DMS79 (cell line): ENCODE data around the gene GRIK3.
"Not testable (repeated sequence)": the region's sequence is repeated elsewhere in the genome, so short reads cannot be mapped to it uniquely, and the experiment has no call there.

Experiments
- DNase-seq: peaks from one replicate; lab custom pipeline; 2025; lab: John Stamatoyannopoulos, UW

GRIK3 gene

GRCh38 chr1:36909359-36909758, 125.0 kb downstream of the GRIK3 start:
- not testable (repeated sequence) for DNase-seq

DNA sequence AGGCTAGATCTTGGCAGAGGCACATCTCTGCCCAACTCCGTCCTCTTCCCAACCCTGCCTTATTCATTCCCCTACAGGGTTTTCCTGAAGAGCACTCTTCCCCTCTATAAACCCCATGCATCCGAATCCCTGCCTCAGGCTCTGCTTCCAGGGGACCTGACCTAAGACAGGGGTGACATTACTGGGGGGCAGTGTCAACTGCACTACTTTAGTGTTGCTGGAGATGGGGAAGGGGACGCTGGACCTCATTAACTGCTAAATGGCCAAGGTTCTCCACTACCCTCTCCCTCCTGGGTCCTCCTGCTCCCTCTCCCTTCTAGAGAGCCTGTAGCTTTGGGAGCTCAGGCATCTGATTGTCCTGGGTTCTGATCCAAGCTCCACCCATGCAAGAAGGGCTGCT, 126.2 kb downstream of the GRIK3 start:
- DNase-seq = no peak

- no peak for DNase-seq
Observed at GRCh38 chr1:36906555-36906954, 127.8 kb downstream of the GRIK3 start.

- no peak for DNase-seq
Observed at GRCh38 chr1:36905941-36906340, 128.4 kb downstream of the GRIK3 start.

GRCh38 chr1:36900128-36900527, 134.2 kb downstream of the GRIK3 start:
- no peak for DNase-seq

DNA sequence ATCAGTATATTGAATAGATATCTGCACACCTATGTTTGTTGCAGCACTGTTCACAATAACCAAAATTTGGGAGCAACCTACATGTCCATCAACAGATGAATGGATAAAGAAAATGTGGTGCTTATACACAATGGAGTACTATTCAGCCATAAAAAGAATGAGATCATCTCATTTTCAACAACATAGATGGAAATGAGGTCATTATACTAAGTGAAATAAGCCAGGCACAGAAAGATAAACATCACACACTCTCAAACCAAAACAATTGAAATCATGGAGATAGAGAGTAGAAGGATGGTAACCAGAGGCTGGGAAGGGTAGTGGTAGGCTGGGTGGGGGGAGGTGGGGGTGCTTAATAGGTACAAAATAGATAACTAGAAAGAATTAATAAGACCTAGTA, 136.5 kb downstream of the GRIK3 start:
- DNase-seq = not testable (repeated sequence)

DNA sequence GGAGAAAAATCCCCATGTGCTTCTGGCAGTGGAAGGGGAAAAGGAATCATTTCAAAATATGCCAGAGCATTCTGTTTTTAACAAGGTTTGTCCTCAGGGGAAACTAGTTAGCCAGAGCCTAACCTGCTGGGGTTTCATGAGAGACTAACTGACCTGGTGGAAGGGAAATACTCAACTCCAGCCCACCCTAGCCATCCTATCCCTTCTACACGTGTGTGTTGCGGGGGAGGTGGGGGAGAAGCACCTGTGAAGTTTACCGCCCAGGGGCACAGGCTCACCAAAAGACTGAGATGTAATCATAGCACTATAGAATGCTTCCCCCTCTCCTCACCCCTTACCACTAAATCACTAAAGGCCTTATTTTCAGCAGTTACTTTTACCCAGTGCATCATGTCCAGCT, 139.5 kb downstream of the GRIK3 start:
- no peak for DNase-seq

DNA sequence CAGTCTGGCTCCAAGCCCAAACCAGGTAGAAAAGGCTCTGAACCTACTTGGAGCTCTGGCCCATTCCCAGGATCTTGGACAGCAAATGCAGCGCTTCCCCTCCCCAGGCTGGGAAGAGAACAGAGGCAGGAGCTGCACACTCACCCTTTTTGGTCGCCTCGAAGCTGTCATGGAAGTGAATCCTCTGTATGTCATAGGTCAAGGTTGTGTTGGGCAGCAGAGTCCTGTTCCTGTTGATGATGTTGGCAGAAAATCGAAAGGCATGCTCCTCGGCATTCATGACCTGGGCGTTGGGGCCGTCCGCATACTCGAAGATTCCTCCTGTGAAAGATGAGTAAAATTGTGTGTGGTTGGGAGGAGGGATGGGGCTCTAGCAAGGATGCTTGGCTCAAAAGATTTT, 143.5 kb downstream of the GRIK3 start:
- no peak for DNase-seq

DNA sequence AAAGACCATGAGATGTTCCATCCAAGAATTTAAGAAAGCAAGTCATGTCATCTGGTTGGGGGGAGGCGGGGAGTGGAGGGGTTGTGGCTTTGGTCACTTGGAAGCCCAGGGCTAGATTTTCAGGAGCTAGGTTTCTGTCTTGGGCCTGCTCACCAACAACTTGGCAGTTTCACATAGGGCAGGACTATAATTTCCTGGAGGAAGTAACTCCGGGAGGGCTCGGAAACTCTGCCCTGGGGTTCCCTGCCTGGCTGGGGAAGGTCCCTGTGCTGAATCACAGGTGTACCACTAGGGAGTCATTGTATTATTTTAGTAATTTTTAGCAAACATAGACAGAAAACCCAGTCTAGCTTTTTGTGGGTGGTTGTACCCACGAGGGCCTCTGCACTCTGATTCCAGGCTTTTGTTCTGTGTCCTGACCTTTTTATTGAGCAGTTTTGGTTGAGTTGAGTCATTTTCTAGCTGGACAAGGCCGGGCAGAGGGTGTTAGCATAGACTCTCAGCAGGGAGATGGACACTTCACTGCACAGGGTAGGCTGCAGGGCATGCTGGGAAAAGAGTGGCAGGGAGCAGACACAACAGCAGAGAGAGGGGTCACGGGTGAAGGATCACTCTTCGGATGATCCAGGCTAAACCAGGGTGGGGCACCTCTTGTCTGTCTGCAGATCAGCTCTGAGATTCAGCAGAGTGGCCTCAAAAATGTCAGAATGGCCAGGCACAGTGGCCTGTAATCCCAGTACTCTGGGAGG, 144.7 kb downstream of the GRIK3 start:
- no peak for DNase-seq

DNA sequence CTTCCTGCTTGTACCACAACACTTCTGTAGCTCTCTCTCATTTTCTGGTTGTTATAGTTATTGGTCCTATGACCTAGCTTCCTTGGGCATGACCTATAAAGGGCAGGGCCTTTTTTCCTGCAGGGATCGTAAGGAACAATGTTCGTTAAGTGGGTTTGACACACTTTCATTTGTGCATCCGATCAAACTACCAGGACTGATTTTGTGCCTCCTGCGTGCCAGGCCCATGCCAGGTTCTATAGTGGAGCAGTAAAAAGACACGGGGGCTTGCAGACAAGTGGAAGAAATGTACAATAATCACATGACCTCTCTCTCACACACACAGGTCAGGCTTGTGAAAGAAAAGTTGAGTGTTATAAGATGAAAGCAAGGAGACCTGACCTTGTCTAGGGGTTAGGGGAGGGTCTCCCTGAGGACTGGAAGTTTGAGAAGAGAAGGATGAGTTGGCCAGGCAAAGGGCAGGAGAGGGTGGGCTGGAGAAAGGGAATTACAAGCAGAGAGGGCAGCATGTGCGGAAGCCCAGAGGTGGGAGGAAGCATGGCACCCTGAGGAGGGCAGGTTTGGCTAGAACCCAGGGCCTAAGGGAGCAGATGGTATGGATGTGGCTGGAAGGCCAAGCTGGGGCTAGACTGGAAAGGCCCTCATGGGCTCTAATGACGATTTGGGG, 145.4 kb downstream of the GRIK3 start:
- DNase-seq = no peak

DNA sequence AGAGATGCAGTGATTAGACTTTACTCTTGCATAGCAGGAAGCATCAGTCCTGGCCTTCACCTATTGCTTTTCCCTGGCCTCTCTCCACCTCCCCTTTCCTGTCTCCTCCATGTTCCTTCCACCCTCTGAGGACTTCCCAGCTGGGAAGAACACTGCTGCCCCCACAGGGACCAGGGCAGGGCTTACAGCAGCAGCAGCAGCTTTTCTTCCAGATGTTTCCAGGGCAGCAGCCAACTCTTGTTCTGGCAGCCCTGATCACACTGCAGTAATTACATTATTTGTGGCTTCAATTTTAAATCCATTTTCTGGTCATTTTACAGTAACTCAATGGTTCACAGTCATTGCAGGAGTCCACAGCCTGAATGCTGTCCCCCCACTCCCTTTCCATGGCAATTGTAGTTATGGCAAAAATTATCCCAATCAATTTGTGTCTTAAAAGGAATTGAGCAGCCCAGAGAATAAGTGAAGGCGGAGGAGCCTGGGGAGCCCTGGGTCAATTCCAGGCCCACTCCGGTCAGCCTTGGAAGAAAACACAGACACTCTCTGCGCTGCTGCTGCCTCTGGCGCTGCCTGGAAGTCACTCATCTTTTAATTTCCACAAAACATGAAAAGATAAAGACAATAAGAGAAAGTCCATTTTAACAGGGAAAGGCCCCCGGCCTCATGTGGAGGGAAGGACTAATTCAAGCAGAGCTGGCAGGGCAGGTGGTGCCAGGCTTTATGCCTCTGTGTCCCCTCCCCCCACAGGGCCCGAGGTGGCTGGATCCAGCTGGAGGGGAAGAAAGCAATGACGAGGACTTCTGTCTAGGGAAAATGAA, 148.6 kb downstream of the GRIK3 start:
- DNase-seq = no peak

DNA sequence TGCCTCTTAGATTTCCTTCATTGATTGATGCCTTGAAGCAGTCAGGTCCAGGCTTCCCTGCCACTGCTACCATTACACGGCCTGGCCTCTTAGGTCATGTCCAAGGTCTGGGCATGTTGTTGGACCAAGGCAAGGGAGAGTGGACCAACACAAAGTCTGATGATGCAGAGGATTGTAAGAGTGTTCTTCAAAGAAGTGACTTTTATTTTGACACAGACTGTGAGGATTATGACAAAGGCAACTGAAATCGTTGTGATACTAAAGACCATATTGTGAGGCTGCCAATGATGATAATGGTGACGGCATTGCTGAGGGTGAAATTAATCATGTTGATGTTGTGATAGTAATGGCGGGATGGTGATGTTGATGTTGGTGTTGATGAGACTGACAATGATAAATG, 149.5 kb downstream of the GRIK3 start:
- no peak for DNase-seq

GRCh38 chr1:36884029-36884701, 150.2 kb downstream of the GRIK3 start:
- DNase-seq = no peak

GRCh38 chr1:36883315-36883949, 150.9 kb downstream of the GRIK3 start:
- no peak for DNase-seq

DNA sequence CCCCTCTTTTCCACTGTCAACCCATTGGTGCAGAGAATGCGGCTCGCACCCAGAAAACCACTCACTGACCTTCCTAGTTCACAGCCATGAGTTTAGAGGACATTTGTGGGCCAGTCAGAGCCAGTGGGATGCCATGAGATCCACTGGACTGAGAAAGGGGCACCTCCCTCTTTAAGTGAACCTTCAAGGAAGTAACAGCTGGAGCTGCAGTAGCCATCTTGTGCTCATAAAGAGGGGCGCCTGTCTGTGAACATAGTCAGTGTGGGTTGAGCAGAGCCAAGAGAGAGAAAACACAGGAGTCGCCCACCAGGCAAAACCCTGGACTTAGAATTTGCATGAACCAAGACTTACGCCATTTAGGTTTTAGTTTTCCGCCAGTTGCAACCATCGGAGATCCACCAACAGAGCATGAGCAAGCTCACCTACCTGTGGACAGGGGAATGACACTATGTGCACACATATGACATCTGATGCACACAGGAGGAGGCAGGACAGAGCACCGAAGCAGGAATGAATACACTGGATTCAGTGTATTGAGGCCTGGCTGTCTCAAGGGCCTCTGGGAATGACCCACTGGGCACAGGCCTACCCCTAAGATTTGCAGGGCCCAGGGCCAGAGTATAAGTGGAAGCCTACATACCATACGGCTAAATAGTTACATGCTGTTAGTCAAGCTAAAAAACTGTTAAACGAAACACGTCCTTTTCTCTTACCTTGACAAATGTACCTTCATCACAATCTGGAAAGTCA, 151.6 kb downstream of the GRIK3 start:
- DNase-seq = no peak

DNA sequence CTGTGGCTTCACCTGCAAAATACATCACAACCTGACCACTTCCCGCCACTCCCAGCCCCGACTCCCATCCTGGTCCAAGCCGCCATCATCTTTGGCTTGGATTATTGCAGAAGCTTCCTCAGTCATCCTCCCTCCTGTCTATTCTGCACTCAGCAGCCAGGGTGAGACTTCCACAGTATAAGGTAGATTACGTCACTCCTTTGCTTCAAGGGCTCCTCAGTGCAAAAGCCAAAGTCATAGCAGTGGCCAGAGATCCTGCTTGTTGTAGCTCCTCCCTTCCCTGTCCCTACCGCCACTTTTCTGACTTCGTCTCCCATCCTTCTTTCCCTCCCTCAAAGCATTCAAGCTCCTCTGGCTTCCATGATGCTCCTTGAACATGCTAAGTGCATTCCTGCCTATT, 152.8 kb downstream of the GRIK3 start:
- DNase-seq = no peak

DNA sequence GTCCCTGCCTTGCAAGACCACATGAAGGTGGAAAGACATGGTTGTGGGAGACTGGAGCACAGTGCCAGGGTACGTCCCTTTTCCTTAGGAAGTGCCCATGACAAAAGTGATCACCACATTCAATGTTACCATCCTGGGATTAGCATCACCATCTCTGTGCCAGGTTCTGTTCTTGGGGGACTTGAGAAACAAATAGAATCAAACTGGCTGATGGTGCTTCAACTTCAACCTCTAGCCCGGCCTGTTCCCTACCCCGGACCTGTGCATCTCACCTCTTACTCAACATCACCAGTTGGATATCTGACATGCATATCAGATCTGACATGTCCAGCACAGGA, 153.3 kb downstream of the GRIK3 start:
- no peak for DNase-seq

DNA sequence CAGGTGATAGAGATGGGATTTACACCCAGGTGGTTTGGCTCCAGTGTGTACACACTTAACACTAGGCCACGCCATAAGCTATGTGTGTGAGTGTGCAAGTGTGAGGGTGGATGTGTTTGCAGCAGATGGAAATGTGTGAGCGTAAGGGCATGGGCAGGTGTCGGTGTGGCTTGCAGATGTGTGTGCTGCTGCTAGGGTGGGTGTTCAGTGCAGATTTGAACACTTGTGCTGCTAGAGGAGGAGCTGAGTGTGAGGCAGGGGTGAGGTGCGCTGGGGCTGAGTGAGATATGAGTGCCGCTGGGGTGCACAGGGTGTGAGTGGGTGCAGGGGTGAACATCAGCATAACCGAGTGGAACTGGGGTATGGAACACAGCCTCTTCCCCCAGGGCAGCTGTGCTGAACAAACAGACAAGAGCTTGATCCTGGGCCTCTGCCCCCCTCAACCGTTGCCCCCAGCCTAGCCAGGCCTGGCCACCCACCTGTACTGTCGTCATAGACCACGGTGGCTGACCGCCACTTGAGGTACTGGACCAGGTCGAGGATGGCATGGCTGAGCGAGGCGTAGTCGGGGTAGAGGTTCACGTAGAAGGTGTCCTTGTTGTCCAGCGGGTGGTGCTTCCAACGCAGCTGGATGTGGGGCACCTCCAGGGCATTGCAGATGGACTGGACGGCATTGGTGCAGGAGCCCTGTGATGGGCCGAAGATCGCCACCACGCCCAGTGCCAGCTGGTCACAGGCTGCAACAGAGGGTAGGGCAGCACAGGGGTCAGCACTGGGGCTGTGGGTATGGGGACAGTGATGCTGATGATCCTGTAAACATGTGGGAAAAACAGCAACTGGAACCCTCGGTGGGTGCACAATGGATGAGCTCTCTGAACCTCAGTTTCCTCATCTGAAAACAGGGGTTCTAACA, 153.9 kb downstream of the GRIK3 start:
- no peak for DNase-seq

GRCh38 chr1:36879613-36880012, 154.7 kb downstream of the GRIK3 start:
- DNase-seq = no peak

- no peak for DNase-seq
Observed at GRCh38 chr1:36876990-36877389, 157.3 kb downstream of the GRIK3 start.
